Liver (tissue), 9 donors: Measurements from ENCODE around the gene TBX1. TPM values are rescaled to one million over a fixed set of nuclear protein-coding genes. Genes with fewer than 3 reads are reported as not detected.

ENCODE experiments used
- DNase-seq: peaks from one replicate; pipeline ENCODE4 v3.0.0-alpha.2; 2017; ENCODE audit warnings: low spot score
- H3K27ac ChIP-seq, 2 donors: one replicate each; pipeline ENCODE4 v1.7.0; 2013; ENCODE audit warnings: inconsistent platforms in 2 of 2, low read length in 2 of 2, control low read depth in 1 of 2, low read depth in 1 of 2, mild to moderate bottlenecking in 1 of 2
- H3K27me3 ChIP-seq, 4 donors: one replicate each; pipeline versions ENCODE4 v1.6.1 to v1.7.0; 2013; ENCODE audit warnings: low read length in 3 of 4, inconsistent platforms in 1 of 4, mild to moderate bottlenecking in 1 of 4, moderate library complexity in 1 of 4; ENCODE audit not compliant: control insufficient read depth in 4 of 4, insufficient read depth in 4 of 4
- H3K36me3 ChIP-seq, 4 donors: one replicate each; pipeline versions ENCODE4 v1.6.1 to v1.7.0; 2013; ENCODE audit warnings: low read length in 3 of 4, mild to moderate bottlenecking in 3 of 4, low read depth in 1 of 4, moderate library complexity in 1 of 4; ENCODE audit not compliant: control insufficient read depth in 4 of 4, insufficient read depth in 3 of 4
- H3K4me1 ChIP-seq, 4 donors: one replicate each; pipeline versions ENCODE4 v1.6.1 to v1.7.0; 2013; ENCODE audit warnings: low read length in 3 of 4, mild to moderate bottlenecking in 3 of 4, moderate library complexity in 1 of 4; ENCODE audit not compliant: control insufficient read depth in 4 of 4, insufficient read depth in 4 of 4
- H3K4me3 ChIP-seq, 3 donors: one replicate each; pipeline versions ENCODE4 v1.6.1 to v1.7.0; 2013; ENCODE audit warnings: low read length in 3 of 3, control low read depth in 1 of 3, low read depth in 1 of 3, mild to moderate bottlenecking in 1 of 3
- H3K9ac ChIP-seq, 2 donors: one replicate each; pipeline ENCODE4 v1.7.0; 2013; ENCODE audit warnings: low read length in 2 of 2, mild to moderate bottlenecking in 2 of 2, moderate library complexity in 2 of 2, control low read depth in 1 of 2, low read depth in 1 of 2
- H3K9me3 ChIP-seq, 4 donors: one replicate each; pipeline versions ENCODE4 v1.6.1 to v1.7.0; 2013; ENCODE audit warnings: low read length in 3 of 4; ENCODE audit not compliant: control insufficient read depth in 4 of 4
- CTCF ChIP-seq: fragments of 150-350 bp; IDR thresholded peaks from 2 replicates; pipeline ENCODE4 v1.5.1; 2017; ENCODE audit warnings: improper control_type of control experiment, low read depth, low read length; ENCODE audit not compliant: missing input control
- EGR1 ChIP-seq, 2 donors: IDR thresholded peaks; 2 replicates each; pipeline ENCODE4 v1.6.1; 2016 to 2018; ENCODE audit warnings: antibody characterized with exemption in 2 of 2, low read depth in 2 of 2
- FOXA1 ChIP-seq: IDR thresholded peaks from 2 replicates; pipeline ENCODE4 v1.6.1; 2016; ENCODE audit warnings: antibody characterized with exemption
- HNF4A ChIP-seq, 2 donors: conservative IDR thresholded peaks; 2 replicates each; pipeline ENCODE4 v1.6.1; 2016; ENCODE audit warnings: antibody characterized with exemption in 2 of 2, mild to moderate bottlenecking in 2 of 2
- HNF4G ChIP-seq: IDR thresholded peaks from 2 replicates; pipeline ENCODE4 v1.6.1; 2016; ENCODE audit warnings: antibody characterized with exemption
- MAX ChIP-seq: IDR thresholded peaks from 2 replicates; pipeline ENCODE4 v1.6.1; 2016; ENCODE audit warnings: antibody characterized with exemption
- RAD21 ChIP-seq, 2 donors: IDR thresholded peaks; 2 replicates each; pipeline ENCODE4 v1.6.1; 2016; ENCODE audit warnings: antibody characterized with exemption in 2 of 2, mild to moderate bottlenecking in 2 of 2
- SP1 ChIP-seq: IDR thresholded peaks from 2 replicates; pipeline ENCODE4 v1.6.1; 2018; ENCODE audit warnings: antibody characterized with exemption, mild to moderate bottlenecking
- WGBS: extraction: QIAGEN DNeasy Blood & Tissue Kit; methylation state at CpG from one replicate; pipeline ENCODE4 v1.1.7; 2013; 5-methylcytosine and 5-hydroxymethylcytosine counted together
- polyA plus RNA-seq, 2 donors: library from polyadenylated mRNA; stranded (reverse) in 1 of 2; unstranded in 1 of 2; fragments of 200-250 nt in 1 of 2; fragments of >200 nt in 1 of 2; fragmentation: Nextera tagmentation in 1 of 2; extraction: Ambion mirVana in 1 of 2; gene quantifications; one replicate each; pipeline versions ENCODE4 v1.2.1 to v1.2.3, GENCODE V29; 2013 to 2015
- total RNA-seq, 2 donors: library from RNA; depleted of rRNA; stranded (reverse); fragments of >200 nt; gene quantifications; one replicate each; pipeline ENCODE4 v1.2.3, GENCODE V29; 2014
- TF ChIP-seq, protein P1 (sequence below): IDR thresholded peaks from 2 replicates; pipeline ENCODE4 v1.6.1; 2016; ENCODE audit warnings: antibody characterized with exemption
- TF ChIP-seq, protein P2 (sequence below): IDR thresholded peaks from 2 replicates; pipeline ENCODE4 v1.6.1; 2016; ENCODE audit warnings: antibody characterized with exemption
- donor health status: healthy.
- donor health status: healthy.
- donor health status: healthy.
- donor health status: healthy.
- donor health status: healthy.

TBX1 gene
- total and polyA plus RNA-seq, 4 donors, result 0.17 to 0.18 TPM; not detected in 2

DNA sequence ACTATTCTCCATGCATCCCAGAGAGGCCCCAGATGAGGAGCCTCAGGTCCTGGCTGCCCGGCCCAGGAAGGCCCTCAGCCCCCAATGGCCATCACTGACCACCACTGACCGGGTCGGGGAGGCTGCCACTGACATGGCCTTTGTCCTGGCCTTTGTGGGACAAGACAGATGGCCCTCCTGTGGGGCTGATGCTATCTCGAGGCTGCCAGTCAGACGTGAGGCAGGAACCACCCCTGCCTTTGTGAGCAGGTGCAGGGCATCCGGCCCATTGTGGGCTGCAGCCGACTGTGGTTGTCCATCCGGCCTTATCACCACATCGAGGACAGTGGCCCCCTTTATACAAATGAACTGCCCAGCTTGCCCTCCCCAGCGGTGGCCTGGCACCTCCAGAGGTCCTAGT, 31.7 kb upstream of the TBX1 start:
- TF ChIP-seq, protein P1, sequence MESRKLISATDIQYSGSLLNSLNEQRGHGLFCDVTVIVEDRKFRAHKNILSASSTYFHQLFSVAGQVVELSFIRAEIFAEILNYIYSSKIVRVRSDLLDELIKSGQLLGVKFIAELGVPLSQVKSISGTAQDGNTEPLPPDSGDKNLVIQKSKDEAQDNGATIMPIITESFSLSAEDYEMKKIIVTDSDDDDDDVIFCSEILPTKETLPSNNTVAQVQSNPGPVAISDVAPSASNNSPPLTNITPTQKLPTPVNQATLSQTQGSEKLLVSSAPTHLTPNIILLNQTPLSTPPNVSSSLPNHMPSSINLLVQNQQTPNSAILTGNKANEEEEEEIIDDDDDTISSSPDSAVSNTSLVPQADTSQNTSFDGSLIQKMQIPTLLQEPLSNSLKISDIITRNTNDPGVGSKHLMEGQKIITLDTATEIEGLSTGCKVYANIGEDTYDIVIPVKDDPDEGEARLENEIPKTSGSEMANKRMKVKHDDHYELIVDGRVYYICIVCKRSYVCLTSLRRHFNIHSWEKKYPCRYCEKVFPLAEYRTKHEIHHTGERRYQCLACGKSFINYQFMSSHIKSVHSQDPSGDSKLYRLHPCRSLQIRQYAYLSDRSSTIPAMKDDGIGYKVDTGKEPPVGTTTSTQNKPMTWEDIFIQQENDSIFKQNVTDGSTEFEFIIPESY, result no peak
- TF ChIP-seq RAD21 (IDR thresholded peaks at IDR 0.05) (no peak), HNF4G (no peak), MAX (no peak), SP1 (no peak), CTCF (no peak)
- Histone ChIP-seq H3K27me3 (peaks cover 0 to 4% (median 0%) of the 10 kb centered on the region in 4 donors), H3K9me3 (no peaks in the 10 kb centered on the region), H3K4me1 (peaks cover 5 to 17% (median 8%) of the 10 kb centered on the region in 4 donors), H3K4me3 (no peak overlapping the region), H3K36me3 (no peaks in the 10 kb centered on the region), H3K9ac (no peak overlapping the region), H3K27ac (no peak overlapping the region)
- 83% methylated on average over 10 of the region's 10 CpGs for WGBS
- DNase-seq, result no peak

- Histone ChIP-seq H3K36me3 (no peaks in the 10 kb centered on the region), H3K4me3 (no peak overlapping the region), H3K9ac (no peak overlapping the region), H3K27me3 (peaks cover 0 to 2% (median 0%) of the 10 kb centered on the region in 4 donors), H3K4me1 (peaks cover 0 to 10% (median 3%) of the 10 kb centered on the region in 4 donors), H3K9me3 (no peaks in the 10 kb centered on the region), H3K27ac (no peak overlapping the region)
- WGBS, result 91% methylated on average over 9 of the region's 9 CpGs
- DNase-seq, result no peak
- TF ChIP-seq MAX, result no peak
- TF ChIP-seq, protein P1, result no peak
- TF ChIP-seq, protein P2, sequence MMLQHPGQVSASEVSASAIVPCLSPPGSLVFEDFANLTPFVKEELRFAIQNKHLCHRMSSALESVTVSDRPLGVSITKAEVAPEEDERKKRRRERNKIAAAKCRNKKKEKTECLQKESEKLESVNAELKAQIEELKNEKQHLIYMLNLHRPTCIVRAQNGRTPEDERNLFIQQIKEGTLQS, result no peak
Measured at GRCh38 chr22:19729507-19729906, 31.1 kb upstream of the TBX1 start.

GRCh38 chr22:19730198-19730597, 30.4 kb upstream of the TBX1 start:
- no peak overlapping the region for H3K27ac ChIP-seq
- TF ChIP-seq MAX (no peak), HNF4A (conservative IDR thresholded peaks at IDR 0.05) (no peak), CTCF (no peak), FOXA1 (no peak), EGR1 (IDR thresholded peaks at IDR 0.05; ENCODE audit: low read depth in 2 of 2) (no peak), RAD21 (IDR thresholded peaks at IDR 0.05) (no peak), SP1 (no peak), HNF4G (no peak)
- TF ChIP-seq, protein P2, result no peak
- WGBS, result 97% methylated on average over 8 of the region's 8 CpGs
- H3K27me3 ChIP-seq, result no peaks in the 10 kb centered on the region
- no peaks in the 10 kb centered on the region for H3K9me3 ChIP-seq
- no peak for DNase-seq
- H3K4me1 ChIP-seq, result peaks cover 0 to 9% (median 3%) of the 10 kb centered on the region in 4 donors
- no peak overlapping the region for H3K4me3 ChIP-seq
- H3K36me3 ChIP-seq, result no peaks in the 10 kb centered on the region
- H3K9ac ChIP-seq, result no peak overlapping the region
